ENCODE data around the gene SERPINE1.

- no peak for TF ChIP-seq CTCF (IDR thresholded peaks at IDR 0.05)
- TF ChIP-seq SIN3A (IDR thresholded peaks at IDR 0.05; ENCODE audit: borderline replicate concordance, insufficient read depth, low read depth, low read length) = no peak
- TF ChIP-seq POLR2AphosphoS5 (IDR thresholded peaks at IDR 0.05; ENCODE audit: low read depth, low read length) = no peak
These were observed 39.7 kb downstream of the SERPINE1 start for GRCh38 chr7:101166648-101166908.
